EL (cell line): ENCODE data around the gene FHIP2A.
A peak's percentile ranks its signal among the peaks of the same experiment; 100 is the strongest.
"Not testable (repeated sequence)": the region's sequence is repeated elsewhere in the genome, so short reads cannot be mapped to it uniquely, and the experiment has no call there.

Source experiments
- DNase-seq: peaks from one replicate; pipeline ENCODE4 v3.0.0-alpha.2; 2016

The FHIP2A gene

GRCh38 chr10:114821293-114821914 lies at the start of gene FHIP2A:
Gene FHIP2A (plus strand): TSS chr10:114821780. CDS start chr10:114822079, 299 bp downstream.
- DNase-seq = peak; percentile 83

GRCh38 chr10:114772496-114773196 lies 48.9 kb upstream of the FHIP2A start:
- DNase-seq = no peak

- no peak for DNase-seq
These were observed 48.4 kb upstream of the FHIP2A start for GRCh38 chr10:114773197-114773532.

GRCh38 chr10:114775082-114775481 lies 46.5 kb upstream of the FHIP2A start:
- DNase-seq = not testable (repeated sequence)

GRCh38 chr10:114777415-114777814 lies 44.2 kb upstream of the FHIP2A start:
- no peak for DNase-seq

GRCh38 chr10:114779803-114780576 lies 41.6 kb upstream of the FHIP2A start:
- DNase-seq = peak; percentile 90

- DNase-seq = no peak
These were observed 40.9 kb upstream of the FHIP2A start for GRCh38 chr10:114780577-114781184.

GRCh38 chr10:114782666-114783065 lies 38.9 kb upstream of the FHIP2A start:
- DNase-seq = no peak

- no peak for DNase-seq
These were observed 37.9 kb upstream of the FHIP2A start for GRCh38 chr10:114783686-114784085.

- peak; percentile 64 for DNase-seq
These were observed 35.1 kb upstream of the FHIP2A start for GRCh38 chr10:114786492-114786891.

GRCh38 chr10:114787131-114787530 lies 34.4 kb upstream of the FHIP2A start:
- not testable (repeated sequence) for DNase-seq

- no peak for DNase-seq
These were observed 29.8 kb upstream of the FHIP2A start for GRCh38 chr10:114791768-114792167.

GRCh38 chr10:114795039-114795438 lies 26.5 kb upstream of the FHIP2A start:
- peak; percentile 63 for DNase-seq

GRCh38 chr10:114800361-114800760 lies 21.2 kb upstream of the FHIP2A start:
- no peak for DNase-seq

- DNase-seq = no peak
These were observed 20.2 kb upstream of the FHIP2A start for GRCh38 chr10:114801411-114801813.

GRCh38 chr10:114802177-114802576 lies 19.4 kb upstream of the FHIP2A start:
- no peak for DNase-seq

GRCh38 chr10:114806562-114807391 lies 14.8 kb upstream of the FHIP2A start:
- DNase-seq = no peak

- no peak for DNase-seq
These were observed 12.6 kb upstream of the FHIP2A start for GRCh38 chr10:114808982-114809381.

GRCh38 chr10:114810926-114811325 lies 10.7 kb upstream of the FHIP2A start:
- no peak for DNase-seq

- no peak for DNase-seq
These were observed 9.7 kb upstream of the FHIP2A start for GRCh38 chr10:114811862-114812261.

- DNase-seq = no peak
These were observed 5.8 kb upstream of the FHIP2A start for GRCh38 chr10:114815791-114816190.

- DNase-seq = no peak
These were observed 5.3 kb upstream of the FHIP2A start for GRCh38 chr10:114816308-114816707.

- no peak for DNase-seq
These were observed 2.3 kb upstream of the FHIP2A start for GRCh38 chr10:114819322-114819721.
